ENCODE results near the gene VPS45.
"Not testable (repeated sequence)": the region's sequence is repeated elsewhere in the genome, so short reads cannot be mapped to it uniquely, and the experiment has no call there.

Gene VPS45

DNA sequence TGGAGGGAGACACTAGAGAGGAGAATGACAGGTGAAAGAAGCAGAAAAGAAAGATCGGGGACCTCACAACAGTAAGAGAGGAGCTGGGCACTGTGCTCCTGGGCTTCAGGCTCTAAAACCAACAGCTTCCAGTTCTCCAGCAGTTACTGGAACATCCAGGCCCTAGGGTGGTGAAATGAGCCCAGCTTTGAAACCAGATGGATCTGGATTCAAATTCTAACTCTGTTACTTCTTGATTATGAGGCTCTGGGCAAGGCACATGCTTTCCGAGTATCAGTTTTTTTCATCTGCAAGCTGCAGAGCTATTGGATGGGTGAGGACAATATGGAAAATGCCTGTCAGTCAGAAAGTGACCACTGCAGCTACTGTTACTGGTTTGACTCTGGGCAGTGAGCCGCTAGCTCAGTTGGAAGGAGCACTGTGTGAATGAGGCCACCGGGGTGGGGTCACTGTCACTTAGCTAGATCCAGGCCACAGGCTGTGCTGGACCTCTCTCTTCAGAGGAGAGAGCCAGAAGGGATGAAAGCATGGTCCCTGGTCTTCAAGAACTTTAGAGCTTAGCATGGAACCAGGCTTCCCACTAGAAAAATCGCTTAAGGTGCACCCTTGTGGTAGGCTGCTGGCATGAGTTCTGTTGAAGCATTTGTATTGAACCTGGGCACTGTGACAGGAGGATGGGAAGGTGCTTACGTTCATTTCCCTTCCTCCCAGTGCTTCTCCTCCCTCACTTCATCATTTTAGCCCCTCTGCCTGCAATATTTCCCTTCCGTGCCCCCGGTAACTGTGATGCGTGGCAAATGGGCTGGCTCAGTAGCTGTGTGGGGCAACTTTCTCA, 94.4 kb downstream of the VPS45 start:
- no peak for DNase-seq (ENCODE audit: low read depth)

DNA sequence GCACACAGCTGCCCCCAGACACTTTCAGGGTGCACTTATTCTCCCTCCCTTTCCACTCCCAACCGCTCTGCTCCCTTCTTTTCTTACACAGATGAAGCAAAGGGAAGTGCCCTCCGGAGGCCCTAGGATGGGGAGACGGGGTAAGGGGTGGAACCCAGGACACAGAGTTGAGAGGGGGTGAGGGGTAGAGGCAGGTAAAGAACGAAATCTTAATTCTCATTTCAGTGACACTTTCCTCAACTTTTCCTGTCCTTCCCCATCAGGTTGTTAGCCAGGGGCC, 94.9 kb downstream of the VPS45 start:
- DNase-seq (ENCODE audit: low read depth), result no peak

DNA sequence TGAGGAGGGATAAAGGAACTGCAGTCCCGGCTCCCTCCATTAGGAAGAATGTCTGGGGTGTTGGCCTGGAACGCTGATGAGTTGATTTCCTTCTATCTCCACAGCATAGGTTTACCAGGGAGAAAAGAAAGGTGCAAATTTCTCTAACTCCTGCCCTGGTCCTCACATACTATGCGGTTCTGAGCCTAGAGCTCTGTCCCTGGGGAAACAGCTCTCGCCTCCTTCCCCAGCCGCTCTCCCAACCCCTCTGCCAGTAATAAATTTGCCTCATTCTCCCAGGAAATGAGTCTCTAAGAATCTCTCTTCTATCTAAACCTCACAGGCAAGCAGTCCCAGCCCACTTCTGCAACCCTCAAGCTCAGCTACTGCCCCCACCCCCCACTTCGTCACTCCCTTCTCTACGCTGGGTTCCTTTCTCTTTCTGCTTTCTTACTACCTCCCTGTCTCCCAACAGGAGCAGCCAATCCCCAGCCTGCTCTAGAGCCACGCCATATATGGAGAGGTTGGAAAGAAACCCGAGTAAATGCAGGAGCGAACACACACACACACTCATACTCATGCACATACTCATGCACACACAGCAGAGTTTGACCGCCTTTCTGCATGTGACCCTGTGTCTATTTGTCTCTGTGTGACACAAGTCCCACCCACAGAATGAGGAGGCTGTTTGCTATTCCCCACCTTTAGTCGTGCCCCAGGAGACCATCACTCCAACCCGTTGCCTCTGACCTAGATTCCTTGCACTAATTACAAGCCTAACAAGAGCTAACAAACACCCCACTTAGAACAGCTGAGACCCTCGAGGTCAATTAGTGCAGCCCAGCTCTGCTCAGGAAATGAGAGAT, 95.5 kb downstream of the VPS45 start:
- no peak for DNase-seq (ENCODE audit: low read depth)

DNA sequence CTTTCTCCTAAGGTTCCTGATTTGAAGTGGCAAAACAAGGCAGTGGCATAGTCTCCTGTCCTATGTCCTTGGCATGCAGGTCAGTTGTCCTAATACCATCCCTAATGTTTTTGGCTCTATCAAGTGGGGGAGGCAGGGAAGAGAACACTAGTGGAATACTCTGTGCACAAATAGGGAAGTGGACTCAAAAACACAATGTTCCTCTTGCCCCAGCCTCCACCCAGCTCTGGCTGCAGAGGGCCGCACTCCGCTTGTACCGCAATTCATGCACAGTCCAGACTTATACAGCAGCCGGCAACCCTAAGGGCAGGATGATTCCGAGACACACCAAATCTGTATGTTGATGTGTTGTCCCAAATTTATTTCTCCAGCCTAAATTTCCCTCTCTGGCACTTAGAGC, 96.6 kb downstream of the VPS45 start:
- DNase-seq (ENCODE audit: low read depth), result no peak

DNA sequence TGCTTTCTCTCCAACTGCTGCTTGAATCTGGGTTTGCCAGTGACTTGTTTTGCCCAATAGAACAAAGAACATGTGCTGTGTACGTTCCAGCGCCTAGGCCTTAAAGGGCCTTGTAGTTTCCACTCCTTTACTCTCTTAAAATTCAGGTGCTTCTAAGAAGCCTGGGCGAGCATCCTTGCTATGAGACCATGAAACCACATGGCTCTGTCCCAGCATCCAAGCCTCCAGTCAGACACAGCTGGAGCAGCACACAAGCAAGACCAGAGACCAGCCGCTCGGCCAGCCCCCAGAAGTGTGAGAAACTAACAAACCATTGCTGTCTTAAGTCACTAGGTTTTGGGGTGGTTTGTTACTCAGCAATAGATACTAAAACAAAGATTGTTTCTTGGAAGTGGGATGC, 97.2 kb downstream of the VPS45 start:
- no peak for DNase-seq (ENCODE audit: low read depth)

DNA sequence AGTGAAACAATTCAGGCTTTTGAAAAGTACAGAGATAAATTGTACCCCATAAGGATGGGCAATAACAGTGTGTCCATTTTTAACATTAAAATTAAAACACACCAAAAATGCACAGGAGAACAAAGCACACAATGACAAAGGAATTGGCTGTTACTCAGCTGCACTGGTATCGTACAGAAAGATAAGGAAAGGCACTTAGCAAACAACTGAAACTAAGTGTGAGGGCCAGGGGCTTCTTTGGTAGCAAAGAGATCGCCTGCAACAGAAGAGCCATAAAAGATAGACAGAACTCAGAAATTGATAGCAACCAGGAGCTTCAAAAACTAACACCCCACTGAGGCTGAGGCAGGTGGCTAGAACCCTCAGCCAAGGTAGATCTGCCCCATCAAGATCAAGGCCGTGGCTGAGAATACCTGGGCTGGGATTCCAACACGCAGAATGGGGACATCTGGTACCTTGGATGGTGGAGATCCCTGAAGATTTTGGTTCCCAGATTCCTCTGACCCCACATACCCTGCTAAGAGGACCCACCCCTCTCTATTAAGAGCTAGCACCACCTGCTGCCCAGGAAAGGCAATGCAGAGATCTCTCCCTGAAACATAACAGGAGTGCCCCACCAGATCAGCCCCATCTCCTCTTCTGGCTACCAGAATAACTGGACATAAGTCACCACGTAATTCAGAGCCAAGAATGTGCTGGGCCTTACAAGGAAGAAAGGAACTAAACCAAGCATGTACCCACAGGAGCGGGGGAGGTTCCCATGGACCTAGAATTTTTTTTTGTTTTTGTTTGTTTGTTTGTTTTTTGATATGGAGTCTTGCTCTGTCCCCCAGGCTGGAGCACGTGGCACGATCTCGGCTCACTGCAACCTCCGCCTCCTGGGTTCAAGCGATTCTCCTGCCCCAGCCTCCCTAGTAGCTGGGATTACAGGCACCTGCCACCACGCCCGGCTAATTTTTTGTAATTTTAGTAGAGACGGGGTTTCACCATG, 98.3 kb downstream of the VPS45 start:
- DNase-seq (ENCODE audit: low read depth), result no peak

DNA sequence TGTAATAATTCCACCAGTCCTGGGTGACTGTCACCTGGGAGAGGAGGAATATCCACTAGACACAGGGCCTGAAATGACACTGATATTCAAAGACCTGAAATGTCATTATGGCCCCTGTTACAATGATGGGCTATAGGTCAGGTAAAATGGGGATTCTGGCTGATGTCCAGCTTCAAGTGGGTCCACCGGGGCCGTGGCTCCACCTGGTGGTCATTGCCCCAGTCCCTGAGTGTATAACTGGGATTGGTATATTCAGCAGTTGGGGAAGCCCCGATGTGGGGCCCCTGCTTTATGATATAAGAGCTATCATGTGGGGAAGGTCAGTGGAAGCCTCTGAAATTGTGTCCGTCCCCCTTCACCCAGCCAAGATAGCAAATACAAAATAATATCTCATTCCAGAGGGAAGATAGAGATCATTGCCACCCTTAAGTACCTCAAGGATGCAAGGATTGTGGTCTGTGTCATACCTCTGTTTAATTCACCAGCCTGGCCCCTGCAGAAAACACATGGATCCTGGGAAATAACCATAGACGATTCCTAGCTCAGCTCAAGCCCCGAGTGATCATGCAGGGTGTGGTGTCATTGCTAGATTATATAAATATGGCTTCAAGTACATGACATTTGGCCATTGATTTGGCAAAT, 101.5 kb downstream of the VPS45 start:
- DNase-seq (ENCODE audit: low read depth), result no peak

DNA sequence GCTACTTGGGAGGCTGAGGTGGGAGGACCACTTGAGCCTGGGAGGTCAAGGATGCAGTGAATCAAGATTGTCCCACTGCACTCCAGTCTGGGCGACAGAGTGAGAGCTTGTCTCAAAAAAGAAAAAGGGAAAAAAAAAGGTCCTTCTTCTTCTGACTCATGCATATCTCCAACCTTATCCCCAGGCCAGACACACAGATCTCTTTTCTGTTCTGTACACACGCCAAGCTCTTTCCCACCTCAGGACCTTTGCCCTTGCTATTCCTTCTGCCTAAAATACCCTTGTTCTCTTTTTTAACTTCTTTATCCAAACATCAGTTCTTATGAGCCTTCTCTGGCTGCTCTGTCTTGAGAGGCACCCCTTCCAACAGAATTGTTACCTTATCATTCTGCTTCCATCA, 104.2 kb downstream of the VPS45 start:
- no peak for DNase-seq (ENCODE audit: low read depth)

DNA sequence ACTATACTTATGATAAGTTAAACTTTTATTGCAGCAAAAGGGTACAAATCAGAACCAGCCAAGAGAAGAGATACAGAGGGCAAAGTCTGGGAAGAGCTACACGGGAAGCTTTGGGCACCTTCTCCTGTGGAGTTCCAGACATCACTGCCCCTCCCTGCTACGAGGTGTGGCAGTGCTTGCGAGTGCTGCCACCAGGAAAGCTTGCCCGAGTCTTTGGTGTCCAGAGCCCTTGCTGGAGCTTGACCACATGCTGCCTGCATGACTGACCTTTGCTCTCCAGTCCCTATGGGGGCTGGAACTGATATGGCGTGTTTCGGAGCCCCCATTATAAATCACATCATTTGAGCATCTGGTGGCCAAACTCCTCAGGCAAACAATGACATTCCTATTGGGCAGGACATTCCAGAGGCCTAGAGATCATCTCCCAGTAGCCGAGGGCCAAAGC, 105.6 kb downstream of the VPS45 start:
- no peak for DNase-seq (ENCODE audit: low read depth)

DNA sequence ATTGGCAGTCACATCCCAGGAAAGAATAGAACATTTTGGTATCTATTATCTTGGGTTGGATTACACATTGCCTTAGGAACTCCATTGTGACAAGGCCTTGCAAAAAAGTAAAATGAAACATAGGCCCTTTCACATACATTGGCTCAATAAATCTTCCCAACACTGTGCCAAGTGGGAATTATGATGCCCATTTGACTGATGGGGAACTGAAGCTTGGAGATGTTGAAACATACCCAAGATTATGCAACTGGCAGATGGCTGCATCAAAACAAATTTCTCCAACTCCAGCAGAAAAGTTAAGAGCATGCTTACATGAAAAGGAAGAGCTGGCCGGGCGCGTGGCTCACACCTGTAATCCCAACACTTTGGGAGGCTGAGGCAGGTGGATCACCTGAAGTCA, 109.0 kb downstream of the VPS45 start:
- no peak for DNase-seq (ENCODE audit: low read depth)

DNA sequence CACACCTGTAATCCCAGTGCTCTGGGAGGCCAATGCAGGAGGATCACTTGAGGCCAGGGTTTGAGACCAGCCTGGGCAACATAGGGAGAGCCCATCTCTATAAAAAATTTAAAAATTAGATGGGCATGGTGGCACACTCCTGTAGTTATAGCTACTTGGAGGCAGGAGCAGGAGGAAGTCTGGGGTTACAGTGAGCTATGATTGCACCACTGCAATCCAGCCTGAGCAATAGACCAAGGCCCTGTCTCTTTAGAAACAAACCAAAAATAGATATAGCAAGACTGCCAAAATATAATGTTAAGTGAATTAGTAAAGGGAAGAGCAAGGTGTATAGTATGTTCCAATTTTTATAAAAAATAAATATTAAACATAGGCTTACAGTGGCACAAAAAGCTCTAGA, 111.0 kb downstream of the VPS45 start:
- DNase-seq (ENCODE audit: low read depth), result no peak

DNA sequence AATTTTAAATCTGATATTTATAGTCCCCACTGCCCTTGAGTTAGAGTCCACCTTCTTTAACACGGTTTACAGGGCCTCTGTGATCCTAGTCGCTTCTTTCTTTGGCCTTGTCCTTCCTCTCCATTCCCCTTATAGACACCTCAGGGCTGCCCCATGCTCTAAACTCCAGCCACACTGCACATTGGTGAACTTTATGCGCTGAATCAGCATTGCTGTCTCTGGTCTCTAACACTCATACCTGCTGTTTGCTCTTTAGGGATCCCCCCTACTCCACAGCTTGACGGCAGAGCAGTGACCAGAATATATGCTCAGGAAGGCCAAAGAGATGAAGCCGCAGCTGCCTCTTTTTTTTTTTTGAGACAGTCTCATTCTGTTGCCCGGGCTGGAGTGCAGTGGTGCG, 112.3 kb downstream of the VPS45 start:
- no peak for DNase-seq (ENCODE audit: low read depth)

DNA sequence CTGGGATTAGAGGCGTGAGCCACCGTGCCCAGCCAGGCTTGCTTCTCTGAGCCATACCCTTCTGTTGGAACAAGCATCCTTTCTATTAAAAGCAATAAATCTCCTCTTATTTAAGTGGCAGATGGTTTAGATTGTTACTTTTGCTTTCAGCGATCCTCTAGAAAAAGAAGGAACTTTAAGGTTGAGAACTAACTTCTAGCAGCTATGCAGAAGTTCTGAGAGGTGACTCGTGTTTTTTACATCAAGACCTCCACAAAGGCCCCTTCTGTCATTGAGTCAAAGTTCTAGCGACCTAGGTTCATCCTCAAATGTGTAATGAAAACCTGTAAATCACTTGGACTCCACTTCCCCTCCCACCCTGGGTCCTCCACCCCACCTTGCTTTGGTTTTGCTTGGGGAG, 112.9 kb downstream of the VPS45 start:
- no peak for DNase-seq (ENCODE audit: low read depth)

DNA sequence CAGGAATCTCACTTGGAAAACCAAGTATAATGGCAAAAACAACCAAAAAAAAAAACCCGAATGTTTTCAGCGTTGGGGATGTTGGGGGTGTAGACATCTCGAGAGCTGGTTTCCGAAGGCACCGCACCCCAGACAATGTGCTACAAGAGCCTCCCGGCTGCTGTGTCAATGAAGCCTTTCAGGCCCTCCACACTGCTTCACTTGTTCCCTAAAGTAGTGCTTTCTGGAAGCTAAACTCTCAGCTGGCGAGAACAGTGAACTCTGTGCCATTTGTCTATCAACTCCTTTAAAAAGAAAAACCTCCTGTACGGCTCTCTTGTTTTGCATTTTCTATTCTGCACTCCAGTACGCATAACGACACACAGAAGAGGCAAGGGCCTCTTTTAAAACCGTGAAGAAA, 114.7 kb downstream of the VPS45 start:
- no peak for DNase-seq (ENCODE audit: low read depth)

DNA sequence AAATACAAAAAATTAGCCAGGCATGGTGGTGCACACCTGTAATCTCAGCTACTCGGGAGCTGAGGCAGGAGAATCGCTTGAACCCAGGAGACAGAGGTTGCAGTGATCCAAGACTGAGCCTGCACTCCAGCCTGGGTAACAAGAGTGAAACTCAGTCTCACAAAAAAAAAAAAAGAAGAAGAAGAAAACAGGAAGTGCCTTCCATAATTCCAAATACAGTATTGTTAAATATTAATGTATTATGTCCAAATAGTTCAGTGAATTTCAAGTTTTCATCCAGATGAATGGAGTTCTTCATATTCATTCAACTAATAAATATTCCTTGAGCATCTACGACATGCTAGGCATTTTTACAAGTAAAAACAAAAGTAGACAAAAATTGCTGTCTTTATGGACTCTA, 115.5 kb downstream of the VPS45 start:
- DNase-seq (ENCODE audit: low read depth), result no peak

DNA sequence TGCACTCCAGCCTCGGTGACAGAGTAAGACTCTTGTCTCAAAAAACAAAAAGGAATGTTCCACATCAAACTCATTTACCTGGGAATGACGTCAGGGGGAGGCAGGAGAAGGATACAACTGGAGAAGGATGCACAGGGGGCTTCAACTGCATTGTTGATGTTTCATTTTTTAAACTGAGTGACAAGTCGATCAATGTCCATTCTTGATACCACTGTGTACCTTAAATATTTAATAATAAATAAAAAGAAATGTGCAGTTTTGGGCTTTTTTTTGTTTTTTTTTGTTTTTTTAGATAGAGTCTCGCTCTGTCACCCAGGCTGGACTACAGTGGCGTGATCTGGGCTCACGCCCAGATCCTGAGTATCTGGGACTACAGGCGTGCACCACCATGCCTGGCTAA, 117.9 kb downstream of the VPS45 start:
- DNase-seq (ENCODE audit: low read depth), result no peak

DNA sequence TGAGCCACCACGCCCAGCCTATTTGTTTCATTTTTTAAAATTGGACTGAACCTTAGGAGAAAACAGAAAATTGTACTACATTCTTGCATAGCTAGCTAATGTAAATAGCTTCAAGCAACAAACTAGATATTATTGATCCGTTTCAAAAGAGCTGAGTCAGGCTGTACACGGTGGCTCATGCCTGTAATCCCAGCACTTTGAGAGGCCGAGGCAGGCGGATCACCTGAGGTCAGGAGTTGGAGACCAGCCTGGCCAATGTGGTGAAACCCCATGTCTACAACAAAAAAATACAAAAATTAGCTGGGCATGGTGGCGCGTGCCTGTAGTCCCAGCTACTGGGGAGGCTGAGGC, 118.8 kb downstream of the VPS45 start:
- DNase-seq (ENCODE audit: low read depth), result not testable (repeated sequence)

DNA sequence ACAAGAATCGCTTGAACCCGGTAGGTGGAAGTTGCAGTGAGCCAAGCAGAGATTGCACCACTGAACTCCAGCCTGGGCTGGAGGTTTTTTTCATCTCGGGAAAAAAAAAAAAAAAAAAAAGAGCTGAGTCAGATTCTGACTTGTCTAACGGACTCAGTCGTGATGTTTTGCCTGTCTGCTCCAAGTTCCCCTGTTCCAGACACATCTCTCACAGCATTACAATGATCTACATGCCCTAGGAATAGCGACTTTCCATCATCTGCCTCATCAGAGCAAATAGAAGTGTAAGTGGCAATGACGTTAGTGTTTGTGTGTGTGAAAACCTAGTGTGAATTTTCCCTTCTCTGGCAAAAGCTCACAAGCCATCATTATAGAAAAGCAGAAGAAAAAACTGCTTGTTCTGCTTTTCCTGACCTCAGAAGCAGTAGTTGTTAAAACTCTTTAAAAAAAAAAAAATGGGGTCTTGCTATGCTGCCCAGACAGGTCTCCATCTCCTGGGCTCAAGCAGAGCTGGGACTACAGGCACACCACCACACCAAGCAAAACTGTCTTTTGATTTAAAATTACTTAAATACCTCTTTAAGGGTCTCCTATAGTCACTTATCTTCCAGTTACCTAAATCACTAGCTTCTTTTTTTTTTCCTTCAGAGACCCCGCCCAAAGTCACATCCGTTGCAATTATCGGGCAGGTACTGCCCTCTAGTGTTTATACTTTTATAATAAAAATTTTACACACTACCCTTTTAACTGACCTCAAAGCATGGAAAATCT, 119.4 kb downstream of the VPS45 start:
- DNase-seq (ENCODE audit: low read depth), result no peak

DNA sequence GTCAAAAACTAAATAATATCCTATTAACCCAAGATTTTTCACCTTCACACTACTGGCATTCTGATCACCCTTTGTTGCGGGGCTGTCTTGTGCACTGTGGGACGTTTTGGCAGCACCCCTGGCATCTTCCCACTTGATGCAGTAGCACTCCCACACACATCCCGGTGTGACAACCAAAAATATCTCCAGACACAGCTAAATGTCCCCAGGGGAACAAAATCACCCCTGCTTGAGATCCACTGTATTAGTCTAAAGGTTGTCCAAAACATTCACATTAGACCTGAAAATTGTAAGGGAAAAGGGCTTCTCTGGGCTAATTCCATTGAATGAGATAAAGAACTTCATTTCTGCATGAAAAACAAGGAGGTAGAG, 120.0 kb downstream of the VPS45 start:
- no peak for DNase-seq (ENCODE audit: low read depth)

DNA sequence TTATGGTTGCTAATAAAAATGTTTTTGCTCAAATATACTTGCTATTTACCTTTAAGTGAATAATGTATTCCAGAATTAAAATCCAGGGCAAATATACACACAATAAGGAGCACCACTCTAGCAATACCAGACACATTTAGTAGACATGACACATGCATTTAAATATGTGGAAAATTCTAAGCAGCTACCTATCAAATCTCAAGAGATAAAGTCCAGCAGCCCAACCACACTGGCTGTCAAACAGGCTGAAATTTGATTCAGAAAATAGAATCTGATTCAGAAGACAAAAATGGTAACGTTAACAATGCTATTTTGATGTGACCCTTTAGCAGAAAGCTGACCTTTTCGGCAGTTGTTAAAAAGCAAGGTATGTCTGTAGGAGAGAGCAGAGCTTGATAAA, 124.4 kb downstream of the VPS45 start:
- DNase-seq (ENCODE audit: low read depth), result no peak

DNA sequence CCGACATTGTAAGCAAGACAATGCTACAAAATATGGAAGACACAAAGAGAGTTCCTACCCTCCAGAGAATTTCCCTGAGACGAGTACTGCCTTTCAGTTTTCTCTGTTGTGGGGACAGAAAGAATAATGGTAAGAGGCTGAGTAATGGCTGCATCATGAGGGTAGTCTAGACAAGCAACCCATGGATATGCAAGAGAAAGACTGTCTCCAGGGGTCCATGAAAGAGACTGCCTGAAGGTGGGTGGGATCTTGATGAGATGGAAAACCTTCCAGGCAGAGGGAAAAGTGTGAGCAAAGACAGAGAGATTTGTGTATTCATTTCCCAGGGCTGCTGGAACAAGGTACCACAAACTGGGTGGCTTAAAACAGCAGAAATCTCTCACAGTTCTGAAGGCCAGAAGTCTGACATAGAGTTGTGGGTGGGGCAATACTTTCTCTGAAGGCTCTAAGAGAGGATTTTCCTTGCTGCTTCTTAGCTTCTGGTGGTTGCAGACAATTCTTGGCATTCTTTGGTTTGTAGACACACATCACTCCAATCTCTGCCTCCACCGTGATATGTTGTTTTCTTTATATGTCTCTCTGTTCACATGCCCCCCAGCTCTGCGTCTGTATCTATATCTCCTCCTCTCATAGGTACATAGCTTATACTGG, 126.9 kb downstream of the VPS45 start:
- DNase-seq (ENCODE audit: low read depth), result no peak
